Measurements from ENCODE around the gene ZNF319.

ZNF319 gene

GRCh38 chr16:57966986-57967385 is 33.5 kb downstream of the ZNF319 start:
- Histone ChIP-seq H3K4me1 (no peaks in the 10 kb centered on the region), H3K27me3 (no peaks in the 10 kb centered on the region), H3K9me3 (no peaks in the 10 kb centered on the region), H3K4me3 (ENCODE audit: low read depth, low read length) (no peak overlapping the region), H3K36me3 (no peaks in the 10 kb centered on the region)
- no peak for DNase-seq
- no peak for TF ChIP-seq CTCF (IDR thresholded peaks at IDR 0.05; ENCODE audit: low read depth, low read length)

- DNase-seq = no peak
- TF ChIP-seq CTCF (IDR thresholded peaks at IDR 0.05; ENCODE audit: low read depth, low read length) = no peak
- Histone ChIP-seq H3K4me3 (ENCODE audit: low read depth, low read length) (no peak overlapping the region), H3K4me1 (no peaks in the 10 kb centered on the region), H3K9me3 (no peaks in the 10 kb centered on the region), H3K36me3 (no peaks in the 10 kb centered on the region), H3K27me3 (no peaks in the 10 kb centered on the region)
These were observed 34.2 kb downstream of the ZNF319 start for GRCh38 chr16:57966204-57966771.

GRCh38 chr16:57964157-57964700 is 36.2 kb downstream of the ZNF319 start:
- no peaks in the 10 kb centered on the region for H3K36me3 ChIP-seq
- TF ChIP-seq CTCF (IDR thresholded peaks at IDR 0.05; ENCODE audit: low read depth, low read length) = no peak
- H3K4me1 ChIP-seq = no peaks in the 10 kb centered on the region
- no peak overlapping the region for H3K4me3 ChIP-seq (ENCODE audit: low read depth, low read length)
- no peak for DNase-seq
- no peaks in the 10 kb centered on the region for H3K9me3 ChIP-seq
- H3K27me3 ChIP-seq = no peaks in the 10 kb centered on the region

- no peak for DNase-seq
- Histone ChIP-seq H3K36me3 (no peaks in the 10 kb centered on the region), H3K9me3 (no peaks in the 10 kb centered on the region), H3K4me1 (no peaks in the 10 kb centered on the region), H3K4me3 (ENCODE audit: low read depth, low read length) (no peak overlapping the region), H3K27me3 (no peaks in the 10 kb centered on the region)
- no peak for TF ChIP-seq CTCF (IDR thresholded peaks at IDR 0.05; ENCODE audit: low read depth, low read length)
These were observed 37.7 kb downstream of the ZNF319 start for GRCh38 chr16:57962756-57963155.

- no peak for TF ChIP-seq CTCF (IDR thresholded peaks at IDR 0.05; ENCODE audit: low read depth, low read length)
- Histone ChIP-seq H3K36me3 (no peaks in the 10 kb centered on the region), H3K4me1 (no peaks in the 10 kb centered on the region), H3K27me3 (no peaks in the 10 kb centered on the region), H3K4me3 (ENCODE audit: low read depth, low read length) (no peak overlapping the region), H3K9me3 (no peaks in the 10 kb centered on the region)
- no peak for DNase-seq
These were observed 38.4 kb downstream of the ZNF319 start for GRCh38 chr16:57962046-57962445.

GRCh38 chr16:57961538-57961937 is 38.9 kb downstream of the ZNF319 start:
- no peak for TF ChIP-seq CTCF (IDR thresholded peaks at IDR 0.05; ENCODE audit: low read depth, low read length)
- no peak overlapping the region for H3K4me3 ChIP-seq (ENCODE audit: low read depth, low read length)
- H3K4me1 ChIP-seq = no peaks in the 10 kb centered on the region
- no peaks in the 10 kb centered on the region for H3K27me3 ChIP-seq
- H3K36me3 ChIP-seq = no peaks in the 10 kb centered on the region
- no peak for DNase-seq
- no peaks in the 10 kb centered on the region for H3K9me3 ChIP-seq

Data from BE2C (cell line).